HG02588 (cell line): ENCODE results near the gene BLOC1S5.

Experiments used
- ATAC-seq: cut with Tn5 transposase; IDR thresholded peaks from one replicate; pipeline ENCODE4 v1.9.1; 2021; ENCODE audit warnings: mild to moderate bottlenecking, moderate library complexity; ENCODE audit not compliant: unreplicated experiment

The BLOC1S5 gene

DNA sequence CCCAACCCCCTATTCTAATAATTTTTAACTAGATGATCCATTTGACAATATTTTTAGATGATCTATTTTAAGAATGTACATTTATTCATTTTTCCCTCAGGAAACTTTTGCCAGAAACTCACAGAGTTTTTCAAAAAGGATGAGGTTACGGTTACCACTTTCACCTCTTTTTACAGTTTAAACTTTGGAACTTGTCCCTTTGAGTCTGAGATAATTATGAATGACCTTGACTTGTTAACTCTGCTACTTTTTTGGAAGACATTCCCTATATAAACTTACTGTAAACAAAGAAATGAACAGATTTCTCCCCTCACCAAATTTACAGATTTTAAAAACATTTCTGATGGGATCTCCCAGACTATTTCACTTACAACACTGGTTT is 18.4 kb upstream of the BLOC1S5 start:
- no peak for ATAC-seq

DNA sequence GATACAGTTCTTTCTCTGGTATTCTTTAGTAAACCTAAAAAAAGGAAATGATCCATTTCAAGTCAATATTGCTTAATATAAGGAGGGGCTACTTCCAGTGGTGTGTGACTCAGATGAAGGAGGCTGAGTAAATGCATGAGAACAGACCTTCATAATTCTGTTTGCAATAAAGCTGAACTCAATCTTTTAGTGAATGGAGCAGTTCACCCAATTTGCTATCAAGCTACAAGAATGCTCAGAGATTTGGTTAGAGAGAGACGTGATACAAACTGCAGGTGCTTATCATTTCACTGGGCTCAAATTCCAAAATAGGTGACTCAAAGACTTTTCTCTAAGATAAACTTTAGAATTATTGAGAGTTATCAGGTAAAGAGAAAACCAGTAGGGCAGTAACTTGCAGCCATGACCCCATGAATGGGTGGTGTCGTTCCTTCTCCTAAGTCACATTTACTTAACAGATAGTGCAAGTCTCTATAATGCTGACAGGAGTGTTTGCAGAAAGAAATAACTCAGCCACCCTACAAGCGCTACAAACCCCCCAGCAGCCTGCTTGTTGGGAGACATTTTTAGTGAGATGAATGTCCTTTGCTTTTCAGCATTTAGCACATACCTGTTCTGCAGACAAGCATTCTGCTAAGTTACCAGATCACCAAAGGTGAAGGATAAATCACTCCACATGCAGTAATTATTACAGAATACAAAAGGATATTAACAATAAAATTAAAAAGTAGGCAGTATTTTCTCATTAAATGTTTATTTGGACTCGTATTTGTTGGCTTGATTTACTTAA is 16.4 kb upstream of the BLOC1S5 start:
- ATAC-seq: no peak

DNA sequence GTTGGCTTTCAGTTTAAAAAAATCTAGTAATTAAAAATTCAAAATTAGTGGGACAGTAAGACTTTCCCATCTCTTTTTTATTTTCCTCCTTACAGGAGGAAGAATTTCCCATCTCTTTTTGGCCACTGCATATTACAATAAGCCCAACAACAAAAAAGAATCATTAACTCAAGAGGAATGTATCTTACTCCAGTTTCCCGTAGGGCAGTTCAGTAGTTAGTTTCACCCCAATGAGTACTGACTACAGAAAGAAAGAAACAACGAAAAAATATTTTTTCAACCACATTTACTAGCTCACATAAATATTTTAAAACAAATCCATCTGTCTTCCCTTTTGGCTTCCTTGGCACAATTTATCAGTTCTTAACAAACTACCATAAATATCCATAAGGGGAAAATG is 14.9 kb upstream of the BLOC1S5 start:
- ATAC-seq: no peak

DNA sequence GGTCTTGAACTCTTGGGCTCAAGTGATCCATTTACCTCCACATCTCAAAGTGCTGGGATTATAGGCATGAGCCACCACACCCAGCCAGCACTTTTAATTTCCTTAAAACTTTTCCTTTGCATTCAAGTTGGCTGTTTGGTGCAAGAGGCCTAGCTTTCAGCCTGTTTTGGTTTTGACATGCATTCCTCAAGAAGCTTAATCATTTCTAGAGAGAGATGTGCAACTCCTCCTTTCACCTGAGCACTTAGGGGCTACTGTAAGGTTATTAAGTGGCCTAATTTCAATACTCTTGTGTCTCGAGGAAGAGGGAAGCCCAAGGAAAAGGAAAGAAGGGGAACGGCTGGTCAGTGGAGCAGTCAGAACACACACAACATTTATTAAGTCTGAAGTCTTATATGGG is 13.8 kb upstream of the BLOC1S5 start:
- ATAC-seq: no peak

DNA sequence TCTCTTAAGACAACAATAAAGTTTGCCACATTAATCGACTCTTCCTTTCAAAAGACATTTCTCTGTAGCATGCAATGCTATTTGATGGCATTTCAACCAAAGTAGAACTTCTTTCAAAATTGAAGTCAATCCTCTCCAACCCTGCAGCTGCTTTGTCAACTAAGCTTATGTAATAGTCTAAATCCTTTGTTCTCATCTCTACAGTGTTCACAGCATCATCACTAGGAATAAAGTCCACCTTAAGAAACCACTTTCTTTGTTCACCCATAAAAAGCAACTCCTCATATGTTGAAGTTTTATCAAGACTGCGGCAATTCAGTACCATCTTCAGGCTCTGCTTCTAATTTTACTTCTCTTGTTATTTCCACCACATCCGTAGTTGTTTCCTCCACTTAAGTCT is 11.5 kb upstream of the BLOC1S5 start:
- no peak for ATAC-seq

DNA sequence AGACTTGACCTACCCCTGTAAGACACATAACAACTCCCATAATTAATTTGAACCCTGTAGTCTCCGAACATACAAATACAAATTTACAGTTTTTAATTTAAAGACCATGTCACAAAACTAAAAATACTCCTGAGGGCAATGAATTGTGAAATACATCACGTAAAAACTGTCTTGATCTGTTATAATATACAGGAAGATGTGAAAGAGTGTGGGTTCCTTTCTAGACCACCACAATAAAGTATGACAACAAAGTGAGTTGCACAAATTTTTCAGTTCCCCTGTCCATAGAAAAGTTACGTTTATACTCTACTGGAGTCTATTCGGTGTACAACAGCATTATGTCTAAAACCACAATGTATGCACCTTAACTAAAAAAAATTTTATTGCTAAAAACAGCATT is 11.0 kb upstream of the BLOC1S5 start:
- ATAC-seq: no peak

DNA sequence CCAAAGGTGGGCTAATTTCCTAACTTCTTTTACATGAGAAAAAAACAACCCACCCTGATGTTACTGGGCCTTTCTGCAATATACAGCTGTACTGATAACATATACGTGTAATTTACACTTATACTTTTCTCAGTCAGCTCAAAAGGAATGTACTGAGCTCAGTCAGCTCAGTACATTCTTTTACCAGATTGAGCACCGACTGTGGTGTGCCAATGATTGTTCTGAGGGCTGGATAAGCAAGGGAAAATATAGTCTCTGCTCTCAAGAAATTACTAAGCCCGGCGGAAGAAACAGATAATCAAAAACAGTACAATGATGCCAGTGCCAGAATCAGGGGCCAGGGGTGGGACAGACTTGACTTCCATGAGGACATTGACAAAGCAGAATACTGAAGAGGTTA is 10.0 kb upstream of the BLOC1S5 start:
- ATAC-seq: no peak

DNA sequence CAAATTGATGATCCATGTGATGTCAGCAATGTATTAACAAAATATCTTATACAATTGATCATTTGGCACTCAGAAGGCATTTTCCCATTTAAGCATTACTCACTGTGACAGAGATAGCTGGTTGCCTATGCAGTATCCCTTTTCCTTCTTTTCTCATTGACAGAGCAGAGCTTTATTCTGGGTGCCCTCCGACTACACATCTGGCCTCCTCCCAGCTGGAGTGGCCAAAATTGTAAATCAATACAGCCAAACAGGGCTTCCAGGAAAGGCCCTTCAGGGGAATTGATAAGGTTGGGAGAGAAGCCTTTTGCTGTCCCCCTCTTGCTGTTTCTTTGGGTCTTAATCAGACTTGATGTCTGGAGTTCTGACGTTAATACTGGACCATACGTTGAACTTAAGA is 9.6 kb upstream of the BLOC1S5 start:
- ATAC-seq: no peak

DNA sequence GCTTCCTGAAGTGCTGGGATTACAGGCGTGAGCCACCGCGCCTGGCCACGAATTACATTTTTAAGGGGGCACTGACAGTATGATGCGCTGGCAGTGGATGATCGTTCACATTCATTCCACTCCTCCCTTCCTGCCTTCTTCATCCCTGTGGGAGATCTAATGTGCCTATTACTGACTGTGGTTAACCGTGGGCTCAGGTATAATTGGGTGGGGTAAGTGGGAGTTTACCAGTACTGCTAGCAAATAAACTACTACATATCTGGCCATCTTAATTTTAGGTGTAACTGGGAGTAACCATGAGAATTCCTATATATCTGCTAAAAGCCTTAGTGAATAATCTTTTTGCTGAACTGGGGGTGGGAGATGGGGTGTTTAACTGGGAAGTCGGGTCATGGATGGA is 6.5 kb upstream of the BLOC1S5 start:
- ATAC-seq: no peak

DNA sequence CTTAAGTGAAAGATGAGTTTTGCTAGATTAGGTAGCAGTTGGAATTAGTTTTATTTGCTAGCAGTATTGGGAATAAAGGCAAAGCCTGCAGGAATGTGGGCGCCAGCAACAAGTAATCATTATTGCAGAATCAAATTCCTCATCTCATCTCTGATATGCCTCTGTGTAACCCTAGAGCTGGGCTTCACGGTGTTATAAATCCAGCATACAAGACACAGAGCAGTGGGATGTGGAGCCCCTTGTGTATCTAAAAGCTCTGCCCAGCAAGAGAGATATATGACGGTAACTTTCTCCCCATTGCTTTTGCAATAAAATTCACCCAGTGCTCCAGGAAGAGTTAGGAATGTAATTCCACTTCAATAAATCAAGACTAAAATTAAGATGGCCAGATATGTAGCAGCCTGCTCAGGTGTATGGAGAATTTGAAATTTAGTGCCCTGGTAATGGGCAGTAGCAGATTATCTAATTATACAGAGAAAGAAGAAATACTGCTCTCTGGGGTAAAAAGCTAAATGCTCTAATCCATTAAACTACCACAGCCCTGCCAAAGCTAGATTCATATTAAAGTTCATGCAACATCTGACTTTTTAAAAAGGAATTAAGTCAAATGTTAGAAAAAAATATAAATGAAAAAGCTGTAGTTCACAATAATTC is 5.6 kb upstream of the BLOC1S5 start:
- ATAC-seq: no peak

DNA sequence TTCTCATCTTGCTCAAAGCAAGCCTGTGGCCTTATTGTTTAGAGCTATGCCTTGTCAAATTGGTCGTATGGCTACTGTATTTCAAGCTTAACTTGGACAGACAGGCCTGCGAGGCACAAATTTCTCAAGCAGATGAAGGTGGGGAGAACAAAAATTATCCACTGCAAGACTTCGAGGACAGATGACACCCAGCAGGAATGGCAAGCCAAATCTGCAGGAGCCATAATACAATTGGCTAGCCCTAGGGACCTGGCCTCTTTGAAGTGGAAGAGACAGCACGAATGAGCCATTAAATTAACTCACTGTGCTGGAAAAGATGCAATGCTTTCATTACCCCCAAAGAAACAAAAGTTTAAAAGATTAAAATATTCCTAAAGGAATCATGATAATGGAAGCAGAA is 5.0 kb upstream of the BLOC1S5 start:
- no peak for ATAC-seq

DNA sequence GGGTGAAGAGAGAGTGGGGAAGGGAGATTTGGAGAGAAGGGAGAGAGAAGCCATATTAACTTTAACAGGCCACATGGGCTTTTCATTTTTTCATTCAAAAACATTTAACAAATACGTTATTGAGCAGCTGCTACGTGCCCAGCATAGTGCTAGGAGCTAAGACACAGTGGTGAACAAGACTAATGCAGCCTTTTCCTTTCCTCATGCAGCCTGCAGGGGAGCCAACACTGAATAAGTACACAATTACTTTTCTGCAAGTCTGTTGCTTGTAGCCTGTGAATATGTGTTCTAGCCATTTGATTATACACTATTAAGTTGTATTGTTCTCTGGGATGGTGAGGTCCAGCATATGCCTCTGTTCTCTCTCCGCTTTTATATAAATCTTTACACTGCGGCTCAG is 1.9 kb upstream of the BLOC1S5 start:
- no peak for ATAC-seq

DNA sequence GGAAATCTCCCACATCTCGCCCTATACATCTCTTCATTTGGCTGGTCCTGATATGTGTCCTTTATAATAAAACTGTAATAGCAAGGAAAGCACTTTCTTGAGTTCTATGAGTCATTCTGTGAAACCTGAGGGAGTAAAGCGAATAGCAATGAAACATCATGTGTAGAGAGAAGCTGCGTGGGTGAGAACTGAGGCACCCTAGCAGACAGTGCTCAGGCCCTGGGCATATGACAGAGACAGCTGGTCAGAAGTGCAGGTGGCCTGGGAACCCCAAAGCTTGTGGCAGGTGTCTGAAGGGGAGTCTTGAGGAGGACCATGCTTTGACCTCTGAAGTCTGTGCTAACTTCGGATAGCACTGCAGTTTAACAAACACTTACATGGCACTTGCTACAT is 1.3 kb upstream of the BLOC1S5 start:
- ATAC-seq: peak; percentile 47

DNA sequence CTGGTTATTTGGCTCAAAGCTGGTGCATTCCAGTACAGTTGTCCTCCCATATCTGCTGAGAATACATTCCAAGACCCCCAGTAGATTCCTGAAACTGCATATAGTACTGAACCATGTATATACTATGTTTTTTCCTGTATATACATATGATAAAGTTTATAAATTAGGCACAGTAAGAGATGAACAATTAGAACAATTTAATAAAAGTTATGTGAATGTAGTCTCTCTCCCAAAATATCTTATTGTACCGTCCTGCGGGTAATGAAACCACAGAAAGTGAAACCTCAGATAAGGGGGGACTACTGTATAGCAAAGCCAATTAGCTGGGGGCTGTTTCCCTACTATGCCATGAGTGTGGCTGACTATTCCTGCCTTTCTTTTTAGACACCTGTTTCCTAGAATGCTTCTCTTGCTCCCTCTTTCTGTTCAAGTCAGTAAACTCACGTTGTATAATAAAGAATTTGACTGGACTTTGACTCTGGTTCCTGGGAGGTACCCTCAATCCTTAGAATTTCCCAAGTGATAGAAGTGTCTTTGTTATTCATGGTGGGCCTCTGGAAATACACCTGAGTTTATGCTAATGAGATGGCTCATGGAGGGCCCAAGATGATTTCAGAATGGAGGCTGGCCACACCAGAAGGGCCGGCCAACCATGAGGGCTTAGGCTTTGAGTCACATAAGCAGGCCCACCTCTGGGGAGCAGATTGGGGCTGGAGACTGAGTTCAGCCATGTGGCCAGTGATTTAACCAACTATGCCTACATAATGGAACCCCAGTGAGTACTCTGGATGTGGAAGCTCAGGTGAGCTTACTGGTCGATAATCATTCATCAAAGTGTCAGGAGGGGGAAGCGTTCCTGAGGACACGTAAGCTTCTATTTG is 689 bp upstream of the BLOC1S5 start:
- ATAC-seq: peak; percentile 0

DNA sequence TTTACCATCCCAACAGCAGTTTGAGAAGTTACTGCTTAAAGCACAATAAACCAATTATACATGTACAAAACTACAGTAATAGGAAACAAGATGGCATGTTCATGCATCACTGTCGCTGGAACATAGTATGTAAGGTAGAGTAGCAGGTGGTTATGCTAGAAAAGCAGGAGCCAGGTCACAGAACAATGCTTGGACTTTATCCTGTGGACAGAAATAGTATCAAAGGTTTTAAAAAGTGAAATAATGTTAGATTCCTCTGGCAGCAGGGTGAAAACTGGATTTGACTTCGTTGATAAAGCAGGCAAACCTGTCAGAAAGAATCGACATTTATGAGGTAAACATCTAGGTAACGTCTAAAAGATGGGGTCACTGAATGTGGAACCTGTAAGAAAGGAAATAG is 2.5 kb downstream of the BLOC1S5 start:
- ATAC-seq: no peak

DNA sequence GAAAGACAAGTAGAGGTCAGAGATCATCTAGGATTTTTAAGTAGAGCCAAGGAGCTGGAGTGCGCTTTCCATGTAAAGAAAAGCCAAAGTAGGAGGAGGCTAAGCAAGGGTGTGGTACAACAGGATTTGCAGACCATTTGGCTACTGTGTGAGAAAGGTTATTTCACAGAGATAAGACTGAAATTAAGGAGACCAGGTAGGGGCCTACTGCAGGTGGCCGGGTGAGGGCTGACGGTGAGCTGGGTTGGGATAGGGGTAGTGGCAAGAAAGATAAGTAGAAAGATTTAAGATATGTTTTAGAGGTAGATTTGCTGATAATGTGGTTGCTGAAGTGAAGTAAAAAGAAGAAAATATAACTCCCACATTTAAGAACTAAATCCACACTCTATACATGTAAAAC is 3.8 kb downstream of the BLOC1S5 start:
- no peak for ATAC-seq

DNA sequence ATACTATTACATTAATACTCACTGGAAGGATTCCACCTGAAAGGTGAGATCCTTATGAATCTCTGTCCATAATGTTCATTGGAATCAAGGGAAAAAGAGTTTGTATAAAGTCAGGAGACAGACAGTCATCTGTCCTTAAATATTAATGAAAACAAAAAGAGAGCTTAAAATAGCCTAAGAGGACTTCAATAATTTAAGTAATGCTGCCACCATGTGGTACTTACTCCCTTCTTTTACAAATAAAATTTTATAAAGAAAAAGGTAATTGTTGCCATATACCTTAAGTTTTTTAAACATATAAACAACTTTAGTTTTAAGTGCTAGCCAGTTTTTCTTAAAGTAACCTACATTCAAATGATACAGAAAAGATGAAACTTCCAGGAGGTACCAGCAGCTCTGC is 5.1 kb downstream of the BLOC1S5 start:
- ATAC-seq: no peak

DNA sequence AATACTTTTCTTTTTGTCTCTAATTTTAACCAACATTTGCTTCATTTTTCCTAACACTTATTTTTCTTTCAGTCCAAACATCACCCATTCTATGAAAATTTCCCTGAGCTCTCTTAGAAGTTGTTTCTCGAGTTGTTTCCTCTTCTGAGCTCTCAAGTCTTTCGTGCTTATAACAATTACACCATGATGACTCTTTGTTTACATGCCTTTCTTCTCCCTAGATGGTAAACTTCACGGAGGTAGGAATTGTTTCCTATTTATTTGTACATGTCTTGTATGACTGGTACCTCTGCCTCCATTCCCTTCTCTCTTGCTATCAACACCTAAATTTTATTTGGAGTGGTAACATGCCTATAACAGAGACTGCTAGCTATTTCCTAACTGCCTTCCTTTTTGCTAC is 6.4 kb downstream of the BLOC1S5 start:
- ATAC-seq: no peak

DNA sequence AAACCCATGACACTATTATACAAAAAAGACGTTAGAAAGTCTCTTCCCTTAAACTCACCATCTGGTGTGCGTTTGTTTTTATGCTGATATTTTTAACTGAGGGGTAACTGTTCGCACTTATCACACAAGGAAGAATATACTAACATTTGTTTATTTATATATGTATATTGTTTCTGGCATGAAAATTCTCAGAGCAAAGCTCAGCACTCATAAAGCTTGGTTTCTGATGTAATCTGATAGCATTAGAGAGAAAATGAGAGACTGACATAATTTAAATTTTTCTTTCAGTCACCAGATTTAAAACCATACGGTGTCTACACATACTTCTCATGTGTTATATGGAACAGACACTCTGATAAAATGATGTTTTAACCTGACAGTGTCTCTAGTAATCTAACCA is 6.9 kb downstream of the BLOC1S5 start:
- ATAC-seq: no peak

DNA sequence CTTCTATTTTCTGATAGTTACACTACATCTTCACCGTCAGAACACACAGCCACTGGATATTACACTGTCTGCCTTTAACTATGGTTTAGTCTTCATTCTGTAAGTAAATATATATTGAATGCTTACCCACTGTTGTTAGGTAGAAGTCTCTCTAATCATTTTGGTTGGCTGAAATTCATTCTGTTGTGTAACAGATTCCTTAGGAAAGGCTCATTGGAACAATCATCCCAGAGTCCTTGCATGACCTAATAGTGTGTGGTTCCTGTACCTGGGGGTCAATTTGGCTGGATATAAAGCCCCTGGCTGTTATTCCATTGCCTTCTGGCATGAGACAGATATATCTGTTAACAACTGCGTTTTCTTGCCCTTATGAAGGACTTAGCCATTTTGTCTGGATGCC is 9.9 kb downstream of the BLOC1S5 start:
- no peak for ATAC-seq

DNA sequence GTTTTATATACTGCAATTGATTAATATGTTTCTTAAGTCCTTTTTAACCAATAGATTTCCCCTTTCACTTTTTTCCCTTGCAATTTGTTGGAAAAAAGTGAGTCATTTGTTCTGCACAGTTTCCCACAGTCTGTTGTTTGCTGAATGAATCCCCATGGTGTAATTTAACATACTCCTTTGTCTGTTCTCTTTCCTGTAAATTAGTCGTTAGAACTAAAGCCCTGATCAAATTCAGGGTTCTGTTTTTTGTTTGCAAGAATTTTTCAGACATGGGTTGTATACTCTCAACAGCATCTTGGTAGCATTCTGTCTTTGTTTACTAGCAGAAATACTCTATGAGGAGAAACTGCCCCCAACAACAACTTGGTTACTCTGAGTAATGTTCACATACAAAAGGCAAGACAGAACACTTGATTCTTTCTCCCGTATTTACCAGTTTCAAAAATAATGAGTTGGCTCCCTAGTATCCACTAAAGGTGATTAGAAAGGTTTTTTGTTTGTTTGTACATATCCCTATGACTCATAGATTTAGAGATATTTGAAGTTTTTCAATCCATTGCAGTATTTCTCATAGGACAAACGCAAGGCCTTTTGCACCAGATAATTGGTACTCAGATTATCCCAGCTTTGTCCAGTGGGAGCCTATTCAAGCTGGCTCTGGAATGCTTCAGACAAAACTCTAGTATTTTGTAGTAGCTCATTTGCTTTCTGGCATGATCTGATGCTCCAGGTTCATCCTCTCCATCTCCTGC is 16.5 kb downstream of the BLOC1S5 start:
- no peak for ATAC-seq
